Sigmoid colon (tissue), 7 donors: ENCODE results near the gene SLC12A3. TPM values are rescaled to one million over a fixed set of nuclear protein-coding genes. Genes with fewer than 3 reads are reported as not detected.

Experiments
- DNase-seq: peaks from one replicate; pipeline ENCODE4 v3.0.0-alpha.2; 2019
- H3K27ac ChIP-seq, 4 donors: fragments of 200-600 bp; sonication (generic); one replicate each; pipeline ENCODE4 v1.5.1; 2016 to 2019; ENCODE audit warnings: mild to moderate bottlenecking in 1 of 4
- H3K27me3 ChIP-seq, 3 donors: fragments of 200-600 bp; sonication (generic); one replicate each; pipeline ENCODE4 v1.5.1; 2019; ENCODE audit warnings: mild to moderate bottlenecking in 1 of 3
- H3K36me3 ChIP-seq, 4 donors: fragments of 200-600 bp; sonication (generic); one replicate each; pipeline ENCODE4 v1.5.1; 2016 to 2019
- H3K4me1 ChIP-seq, 4 donors: fragments of 200-600 bp; sonication (generic); one replicate each; pipeline ENCODE4 v1.5.1; 2017 to 2019
- H3K4me3 ChIP-seq, 4 donors: fragments of 200-600 bp; sonication (generic); one replicate each; pipeline ENCODE4 v1.5.1; 2017 to 2019; ENCODE audit warnings: mild to moderate bottlenecking in 2 of 4, moderate library complexity in 1 of 4
- H3K9me3 ChIP-seq, 4 donors: fragments of 200-600 bp in 3 of 4; sonication (generic) in 3 of 4; one replicate each; pipeline versions ENCODE4 v1.5.1 to v1.6.1; 2013 to 2019
- CTCF ChIP-seq, 4 experiments: fragments of 450-650 bp in 3 of 4; fragments of 200-600 bp in 1 of 4; IDR thresholded peaks; one replicate each; pipeline ENCODE4 v1.5.1; 2016 to 2019; ENCODE audit warnings: antibody characterized with exemption in 4 of 4, mild to moderate bottlenecking in 3 of 4, moderate library complexity in 2 of 4
- EP300 ChIP-seq, 4 donors: sonication (generic); formaldehyde crosslinking; IDR thresholded peaks; one replicate each; pipeline ENCODE4 v1.6.1; 2017; ENCODE audit warnings: antibody characterized with exemption in 4 of 4
- POLR2A ChIP-seq, 2 donors: fragments of 450-650 bp; IDR thresholded peaks; one replicate each; pipeline ENCODE4 v1.6.1; 2016; ENCODE audit warnings: antibody characterized with exemption in 2 of 2, mild to moderate bottlenecking in 2 of 2, moderate library complexity in 2 of 2
- POLR2AphosphoS5 ChIP-seq, 4 donors: sonication (generic); formaldehyde crosslinking; IDR thresholded peaks; one replicate each; pipeline ENCODE4 v1.6.1; 2017; ENCODE audit warnings: antibody characterized with exemption in 4 of 4
- WGBS, 2 donors: extraction: QIAGEN DNeasy Blood & Tissue Kit; methylation state at CpG; one replicate each; pipeline ENCODE4 v1.1.7; 2013; 5-methylcytosine and 5-hydroxymethylcytosine counted together
- intact Hi-C: fragments of 100-400 bp; cut with DNase I; formaldehyde crosslinking; loops from one replicate; pipeline ENCODE4 v1.15.1; 2023
- polyA plus RNA-seq, 3 donors: library from polyadenylated mRNA; stranded (reverse); fragments of 200-250 nt; gene quantifications; one replicate each; pipeline ENCODE4 v1.2.3, GENCODE V29; 2013
- total RNA-seq, 4 donors: library from RNA; depleted of rRNA; stranded (reverse); fragments of >200 nt; gene quantifications; one replicate each; pipeline ENCODE4 v1.1.0, GENCODE V29; 2016
- donor health status: healthy with polysubstance abuse.
- donor health status: Bipolar disorder and iron deficiency.
- donor health status: healthy.

SLC12A3 gene
- total and polyA plus RNA-seq, 7 donors: 0.16 TPM; not detected in 6

- Histone ChIP-seq H3K4me3 (no peak overlapping the region), H3K27ac (peak overlapping the region in 1 of 4 donors; percentile 31)
- intact Hi-C loops: no loop called here
Observed at GRCh38 chr16:56912746-56913708, 48.0 kb downstream of the SLC12A3 start.

GRCh38 chr16:56914896-56915295 is 49.9 kb downstream of the SLC12A3 start:
- DNase-seq: peak; percentile 18
- TF ChIP-seq CTCF (IDR thresholded peaks at IDR 0.05) (no peak), POLR2AphosphoS5 (IDR thresholded peaks at IDR 0.05) (no peak), EP300 (IDR thresholded peaks at IDR 0.05) (no peak), POLR2A (IDR thresholded peaks at IDR 0.05) (no peak)
- no peaks in the 10 kb centered on the region for H3K36me3 ChIP-seq
- H3K9me3 ChIP-seq: no peaks in the 10 kb centered on the region
- intact Hi-C loops: no loop called here
- H3K4me1 ChIP-seq: no peaks in the 10 kb centered on the region
- WGBS, 2 donors: 84 to 99% methylated on average over 7 of the region's 7 CpGs
- no peak overlapping the region for H3K4me3 ChIP-seq
- no peaks in the 10 kb centered on the region for H3K27me3 ChIP-seq
- no peak overlapping the region for H3K27ac ChIP-seq

More at GRCh38 chr16:56912746-56913708, 48.0 kb downstream of the SLC12A3 start:
- H3K27me3 ChIP-seq: no peaks in the 10 kb centered on the region
- H3K9me3 ChIP-seq: no peaks in the 10 kb centered on the region
- H3K36me3 ChIP-seq: no peaks in the 10 kb centered on the region
- DNase-seq: peak; percentile 62
- 21 to 71% methylated on average over 18 of the region's 18 CpGs for WGBS, 2 donors
- H3K4me1 ChIP-seq: no peaks in the 10 kb centered on the region
- TF ChIP-seq CTCF (IDR thresholded peaks at IDR 0.05) (no peak), POLR2AphosphoS5 (IDR thresholded peaks at IDR 0.05) (no peak), EP300 (IDR thresholded peaks at IDR 0.05) (no peak), POLR2A (IDR thresholded peaks at IDR 0.05) (no peak)

GRCh38 chr16:56915336-56916119 is 50.5 kb downstream of the SLC12A3 start:
- no peak for TF ChIP-seq EP300 (IDR thresholded peaks at IDR 0.05)
- TF ChIP-seq CTCF (IDR thresholded peaks at IDR 0.05): no peak
- no peak for TF ChIP-seq POLR2AphosphoS5 (IDR thresholded peaks at IDR 0.05)
- no peak for TF ChIP-seq POLR2A (IDR thresholded peaks at IDR 0.05)
- Histone ChIP-seq H3K9me3 (no peaks in the 10 kb centered on the region), H3K36me3 (no peaks in the 10 kb centered on the region), H3K27me3 (no peaks in the 10 kb centered on the region), H3K4me3 (no peak overlapping the region), H3K27ac (peak overlapping the region in 1 of 4 donors; percentile 66), H3K4me1 (no peaks in the 10 kb centered on the region)
- intact Hi-C loops: no loop called here
- peak; percentile 65 for DNase-seq
- WGBS, 2 donors: 58 to 76% methylated on average over 13 of the region's 13 CpGs

- Histone ChIP-seq H3K27ac (peak overlapping the region in 3 of 4 donors; percentile 21 to 66 (median 52)), H3K9me3 (no peaks in the 10 kb centered on the region), H3K27me3 (no peaks in the 10 kb centered on the region), H3K36me3 (no peaks in the 10 kb centered on the region), H3K4me1 (no peaks in the 10 kb centered on the region), H3K4me3 (no peak overlapping the region)
- intact Hi-C loops: no loop called here
- TF ChIP-seq CTCF (IDR thresholded peaks at IDR 0.05) (no peak), EP300 (IDR thresholded peaks at IDR 0.05) (no peak), POLR2AphosphoS5 (IDR thresholded peaks at IDR 0.05) (peak in 1 of 4 donors; percentile 24), POLR2A (IDR thresholded peaks at IDR 0.05) (no peak)
- 37 to 77% methylated on average over 5 of the region's 5 CpGs for WGBS, 2 donors
- peak; percentile 53 for DNase-seq
Observed at GRCh38 chr16:56916571-56917403, 51.8 kb downstream of the SLC12A3 start.
